ENCODE results near the gene CD209. TPM values are rescaled to one million over a fixed set of nuclear protein-coding genes. Genes with fewer than 3 reads are reported as not detected.

Gene CD209
- total RNA-seq, 1 experiment from 2014 or later: not detected

GRCh38 chr19:7769171-7769570 lies 21.8 kb upstream of the CD209 start:
- Histone ChIP-seq H4K20me1 (ENCODE audit: insufficient read depth) (no peaks in the 10 kb centered on the region), H3K9me2 (ENCODE audit: insufficient read depth) (no peaks in the 10 kb centered on the region), H3K27me3 (ENCODE audit: insufficient read depth, low read length) (peaks cover 3% of the 10 kb centered on the region; the same call in 1 of the 2 replicates), H2AFZ (ENCODE audit: low read depth, low read length, poor library complexity, severe bottlenecking) (no peak overlapping the region), H3K4me3 (replicated peaks in 1 of 2; ENCODE audit: low read depth in 1 of 2, low read length in 2 of 2) (no peak overlapping the region), H3K4me1 (ENCODE audit: control insufficient read depth in 1 of 2, insufficient read depth in 2 of 2, low read length in 2 of 2) (peaks cover 0 to 4% of the 10 kb centered on the region in 2 experiments; a peak in 1 of 4 replicates), H3K9me3 (ENCODE audit: control insufficient read depth in 1 of 2, insufficient read depth in 1 of 2, low read depth in 1 of 2, low read length in 2 of 2) (no peaks in the 10 kb centered on the region), H3K79me2 (ENCODE audit: insufficient read depth, low read length) (no peaks in the 10 kb centered on the region), H3K9ac (ENCODE audit: low read length) (no peak overlapping the region), H3K36me3 (ENCODE audit: control insufficient read depth in 1 of 2, insufficient read depth in 2 of 2, low read length in 2 of 2) (no peaks in the 10 kb centered on the region), H3K27ac (ENCODE audit: low read depth, low read length) (no peak overlapping the region), H3K4me2 (ENCODE audit: low read length) (no peak overlapping the region)
- CTCF ChIA-PET: no interaction called here
- RAD21 ChIA-PET (ENCODE audit: low non-redundant PET in 1 of 2, low total read pairs in 2 of 2, uncharacterized antibody in 2 of 2, unreplicated experiment in 2 of 2): no interaction called here
- POLR2A ChIA-PET: no interaction called here
- TF ChIP-seq ZNF274 (IDR thresholded peaks at IDR 0.05; ENCODE audit: low read depth, low read length) (no peak), EZH2phosphoT487 (IDR thresholded peaks at IDR 0.05; ENCODE audit: borderline replicate concordance) (no peak), FOSL1 (IDR thresholded peaks at IDR 0.05; ENCODE audit: low read depth) (no peak)
- TF ChIP-seq, protein P1, sequence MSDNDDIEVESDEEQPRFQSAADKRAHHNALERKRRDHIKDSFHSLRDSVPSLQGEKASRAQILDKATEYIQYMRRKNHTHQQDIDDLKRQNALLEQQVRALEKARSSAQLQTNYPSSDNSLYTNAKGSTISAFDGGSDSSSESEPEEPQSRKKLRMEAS (IDR thresholded peaks at IDR 0.05): no peak
- TF ChIP-seq, protein P2, sequence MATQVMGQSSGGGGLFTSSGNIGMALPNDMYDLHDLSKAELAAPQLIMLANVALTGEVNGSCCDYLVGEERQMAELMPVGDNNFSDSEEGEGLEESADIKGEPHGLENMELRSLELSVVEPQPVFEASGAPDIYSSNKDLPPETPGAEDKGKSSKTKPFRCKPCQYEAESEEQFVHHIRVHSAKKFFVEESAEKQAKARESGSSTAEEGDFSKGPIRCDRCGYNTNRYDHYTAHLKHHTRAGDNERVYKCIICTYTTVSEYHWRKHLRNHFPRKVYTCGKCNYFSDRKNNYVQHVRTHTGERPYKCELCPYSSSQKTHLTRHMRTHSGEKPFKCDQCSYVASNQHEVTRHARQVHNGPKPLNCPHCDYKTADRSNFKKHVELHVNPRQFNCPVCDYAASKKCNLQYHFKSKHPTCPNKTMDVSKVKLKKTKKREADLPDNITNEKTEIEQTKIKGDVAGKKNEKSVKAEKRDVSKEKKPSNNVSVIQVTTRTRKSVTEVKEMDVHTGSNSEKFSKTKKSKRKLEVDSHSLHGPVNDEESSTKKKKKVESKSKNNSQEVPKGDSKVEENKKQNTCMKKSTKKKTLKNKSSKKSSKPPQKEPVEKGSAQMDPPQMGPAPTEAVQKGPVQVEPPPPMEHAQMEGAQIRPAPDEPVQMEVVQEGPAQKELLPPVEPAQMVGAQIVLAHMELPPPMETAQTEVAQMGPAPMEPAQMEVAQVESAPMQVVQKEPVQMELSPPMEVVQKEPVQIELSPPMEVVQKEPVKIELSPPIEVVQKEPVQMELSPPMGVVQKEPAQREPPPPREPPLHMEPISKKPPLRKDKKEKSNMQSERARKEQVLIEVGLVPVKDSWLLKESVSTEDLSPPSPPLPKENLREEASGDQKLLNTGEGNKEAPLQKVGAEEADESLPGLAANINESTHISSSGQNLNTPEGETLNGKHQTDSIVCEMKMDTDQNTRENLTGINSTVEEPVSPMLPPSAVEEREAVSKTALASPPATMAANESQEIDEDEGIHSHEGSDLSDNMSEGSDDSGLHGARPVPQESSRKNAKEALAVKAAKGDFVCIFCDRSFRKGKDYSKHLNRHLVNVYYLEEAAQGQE (IDR thresholded peaks at IDR 0.05; ENCODE audit: low read depth): no peak
- no TSS peak for BruUV-seq (replicated peaks)
- ATAC-seq (no peak), DNase-seq (ENCODE audit: low read depth, low spot score) (no peak)
- intact Hi-C loops (cut with micrococcal nuclease): no loop called here

- RAD21 ChIA-PET (ENCODE audit: low non-redundant PET in 1 of 2, low total read pairs in 2 of 2, uncharacterized antibody in 2 of 2, unreplicated experiment in 2 of 2): no interaction called here
Measured at GRCh38 chr19:7767487-7767886, 20.2 kb upstream of the CD209 start.

More at GRCh38 chr19:7767487-7767886, 20.2 kb upstream of the CD209 start:
- BruUV-seq (replicated peaks): no TSS peak
- DNase-seq (ENCODE audit: low read depth, low spot score) (no peak), ATAC-seq (no peak)
- Histone ChIP-seq H3K27me3 (ENCODE audit: insufficient read depth, low read length) (peaks cover 3% of the 10 kb centered on the region; the same call in 1 of the 2 replicates), H3K9me2 (ENCODE audit: insufficient read depth) (no peaks in the 10 kb centered on the region), H3K4me3 (replicated peaks in 1 of 2; ENCODE audit: low read depth in 1 of 2, low read length in 2 of 2) (no peak overlapping the region), H3K4me1 (ENCODE audit: control insufficient read depth in 1 of 2, insufficient read depth in 2 of 2, low read length in 2 of 2) (no peaks in the 10 kb centered on the region), H3K27ac (ENCODE audit: low read depth, low read length) (no peak overlapping the region), H3K36me3 (ENCODE audit: control insufficient read depth in 1 of 2, insufficient read depth in 2 of 2, low read length in 2 of 2) (no peaks in the 10 kb centered on the region), H2AFZ (ENCODE audit: low read depth, low read length, poor library complexity, severe bottlenecking) (no peak overlapping the region), H3K79me2 (ENCODE audit: insufficient read depth, low read length) (no peaks in the 10 kb centered on the region), H3K9me3 (ENCODE audit: control insufficient read depth in 1 of 2, insufficient read depth in 1 of 2, low read depth in 1 of 2, low read length in 2 of 2) (no peaks in the 10 kb centered on the region), H3K4me2 (ENCODE audit: low read length) (no peak overlapping the region), H4K20me1 (ENCODE audit: insufficient read depth) (no peaks in the 10 kb centered on the region), H3K9ac (ENCODE audit: low read length) (no peak overlapping the region)
- POLR2A ChIA-PET: no interaction called here
- intact Hi-C loops (cut with micrococcal nuclease): no loop called here
- TF ChIP-seq ZNF274 (IDR thresholded peaks at IDR 0.05; ENCODE audit: low read depth, low read length) (no peak), SIN3A (IDR thresholded peaks at IDR 0.05; ENCODE audit: low read depth) (no peak), SRF (IDR thresholded peaks at IDR 0.05; ENCODE audit: low read depth) (no peak), SP1 (IDR thresholded peaks at IDR 0.05; ENCODE audit: low read depth) (no peak)
- TF ChIP-seq, protein P1 (IDR thresholded peaks at IDR 0.05): no peak
- CTCF ChIA-PET: no interaction called here

Measured in HCT116 (cell line).